PC-9 (cell line): ENCODE data around the gene TMEM119.

Experiments
- CTCF ChIP-seq: fragments of 200-600 bp; sonication (generic); conservative IDR thresholded peaks from 2 replicates; pipeline ENCODE4 v1.6.1; 2017; ENCODE audit warnings: mixed run types, antibody characterized with exemption, mild to moderate bottlenecking, moderate library complexity
- EZH2 ChIP-seq: fragments of 200-600 bp; sonication (generic); IDR thresholded peaks from 2 replicates; pipeline ENCODE4 v1.8.0; 2017; ENCODE audit warnings: antibody characterized with exemption, low read depth

DNA sequence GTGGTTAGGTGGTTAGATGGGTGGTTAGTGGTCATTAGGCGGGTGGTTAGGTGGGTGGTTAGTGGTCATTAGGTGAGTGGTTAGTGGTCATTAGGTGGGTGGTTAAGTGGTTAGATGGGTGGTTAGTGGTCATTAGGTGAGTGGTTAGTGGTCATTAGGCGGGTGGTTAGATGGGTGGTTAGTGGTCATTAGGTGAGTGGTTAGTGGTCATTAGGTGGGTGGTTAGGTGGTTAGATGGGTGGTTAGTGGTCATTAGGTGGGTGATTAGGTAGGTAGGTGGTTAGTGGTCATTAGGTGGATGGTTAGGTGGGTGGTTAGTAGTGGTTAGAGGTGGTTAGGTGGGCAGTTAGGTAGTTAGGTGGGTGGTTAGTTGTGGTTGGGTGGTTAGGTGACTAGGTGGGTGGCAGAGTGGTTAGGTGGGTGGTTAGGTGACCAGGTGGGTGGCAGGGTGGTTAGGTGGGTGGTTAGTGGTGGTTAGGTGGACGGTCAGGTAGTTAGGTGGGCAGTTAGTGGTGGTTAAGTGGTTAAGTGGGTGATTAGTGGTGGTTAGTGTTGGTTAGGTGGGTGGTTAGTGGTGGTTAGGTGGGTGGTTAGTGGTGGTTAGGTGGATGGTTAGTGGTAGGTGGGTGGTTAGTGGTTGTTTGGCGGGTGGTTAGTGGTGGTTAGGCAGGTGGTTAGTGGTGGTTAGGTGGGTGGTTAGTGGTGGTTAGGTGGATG, 8.0 kb upstream of the TMEM119 start:
- TF ChIP-seq CTCF (no peak), EZH2 (no peak)
